ENCODE data around the gene C3orf20.

The C3orf20 gene

GRCh38 chr3:14765060-14765400 lies 90.1 kb downstream of the C3orf20 start:
- DNase-seq (ENCODE audit: extremely low read depth, low read depth): no peak
- TF ChIP-seq CTCF (IDR thresholded peaks at IDR 0.05; ENCODE audit: low read depth, low read length): no peak

- DNase-seq (ENCODE audit: extremely low read depth, low read depth): no peak
- TF ChIP-seq CTCF (IDR thresholded peaks at IDR 0.05; ENCODE audit: low read depth, low read length): no peak
Measured at GRCh38 chr3:14765576-14766427, 90.9 kb downstream of the C3orf20 start.

- no peak for TF ChIP-seq CTCF (IDR thresholded peaks at IDR 0.05; ENCODE audit: low read depth, low read length)
- DNase-seq (ENCODE audit: extremely low read depth, low read depth): no peak
Measured at GRCh38 chr3:14766428-14767244, 91.7 kb downstream of the C3orf20 start.

GRCh38 chr3:14767245-14768051 lies 92.5 kb downstream of the C3orf20 start:
- no peak for DNase-seq (ENCODE audit: extremely low read depth, low read depth)
- TF ChIP-seq CTCF (IDR thresholded peaks at IDR 0.05; ENCODE audit: low read depth, low read length): no peak

- no peak for TF ChIP-seq CTCF (IDR thresholded peaks at IDR 0.05; ENCODE audit: low read depth, low read length)
- no peak for DNase-seq (ENCODE audit: extremely low read depth, low read depth)
Measured at GRCh38 chr3:14768182-14768790, 93.3 kb downstream of the C3orf20 start.

GRCh38 chr3:14768881-14769280 lies 93.9 kb downstream of the C3orf20 start:
- DNase-seq (ENCODE audit: extremely low read depth, low read depth): no peak
- no peak for TF ChIP-seq CTCF (IDR thresholded peaks at IDR 0.05; ENCODE audit: low read depth, low read length)
